MM.1S (cell line): ENCODE data around the gene NANOGP8.
A peak's percentile ranks its signal among the peaks of the same experiment; 100 is the strongest.

Experiments
- DNase-seq: peaks from one replicate; pipeline ENCODE4 v3.0.0-alpha.2; 2015
- H2AFZ ChIP-seq: fragments of 300-600 bp; sonication (generic); 2 replicates; pipeline ENCODE4 v1.6.0; 2016; ENCODE audit warnings: antibody characterized with exemption, low read length
- H3F3A ChIP-seq: fragments of 300-600 bp; sonication (generic); 2 replicates; pipeline ENCODE4 v1.6.1; 2016; ENCODE audit warnings: mild to moderate bottlenecking, antibody characterized with exemption, low read length, moderate library complexity, mixed read lengths; ENCODE audit not compliant: insufficient read depth
- H3K27ac ChIP-seq: fragments of 300-600 bp; sonication (generic); 2 replicates; pipeline ENCODE4 v1.5.1; 2016; ENCODE audit warnings: mild to moderate bottlenecking, low read length
- H3K27me3 ChIP-seq: fragments of 300-600 bp; sonication (generic); replicated peaks from 2 replicates; pipeline ENCODE4 v1.6.0; 2016; ENCODE audit warnings: low read length; ENCODE audit not compliant: insufficient read depth
- H3K36me3 ChIP-seq: fragments of 300-600 bp; sonication (generic); replicated peaks from 2 replicates; pipeline ENCODE4 v1.6.1; 2016; ENCODE audit warnings: mild to moderate bottlenecking, low read length, mixed read lengths; ENCODE audit not compliant: insufficient read depth
- H3K4me1 ChIP-seq: fragments of 300-600 bp; sonication (generic); 2 replicates; pipeline ENCODE4 v1.6.1; 2016; ENCODE audit warnings: low read length, mixed read lengths
- H3K4me2 ChIP-seq: fragments of 300-600 bp; sonication (generic); 2 replicates; pipeline ENCODE4 v1.6.0; 2016; ENCODE audit warnings: low read depth, low read length
- H3K4me3 ChIP-seq: fragments of 300-600 bp; sonication (generic); 2 replicates; pipeline ENCODE4 v1.5.1; 2016; ENCODE audit warnings: low read length, mixed read lengths
- H3K79me2 ChIP-seq: fragments of 300-600 bp; sonication (generic); 2 replicates; pipeline ENCODE4 v1.6.1; 2016; ENCODE audit warnings: mixed run types, low read length, mixed read lengths
- H3K9ac ChIP-seq: fragments of 300-600 bp; sonication (generic); 2 replicates; pipeline ENCODE4 v1.6.1; 2016; ENCODE audit warnings: low read length, mixed read lengths
- H3K9me2 ChIP-seq: fragments of 300-600 bp; sonication (generic); replicated peaks from 2 replicates; pipeline ENCODE4 v1.6.1; 2016; ENCODE audit warnings: mild to moderate bottlenecking, low read length, mixed read lengths; ENCODE audit not compliant: insufficient read depth
- H3K9me3 ChIP-seq: fragments of 300-600 bp; sonication (generic); replicated peaks from 2 replicates; pipeline ENCODE4 v1.6.1; 2016; ENCODE audit warnings: mild to moderate bottlenecking, low read length, mixed read lengths; ENCODE audit not compliant: insufficient read depth
- H4K20me1 ChIP-seq: fragments of 300-600 bp; sonication (generic); 2 replicates; pipeline ENCODE4 v1.6.1; 2016; ENCODE audit warnings: mild to moderate bottlenecking, low read length, moderate library complexity, mixed read lengths; ENCODE audit not compliant: insufficient read depth
- CTCF ChIP-seq: fragments of 300-600 bp; sonication (generic); IDR thresholded peaks from 2 replicates; pipeline ENCODE4 v1.5.1; 2016; ENCODE audit warnings: antibody characterized with exemption, low read length, mixed read lengths
- EZH2 ChIP-seq: fragments of 300-600 bp; sonication (generic); optimal IDR thresholded peaks from 2 replicates; pipeline ENCODE3; 2017; ENCODE audit warnings: low read depth, mild to moderate bottlenecking, antibody characterized with exemption, low read length, mixed read lengths
- EZH2phosphoT487 ChIP-seq: fragments of 300-600 bp; sonication (generic); IDR thresholded peaks from 2 replicates; pipeline ENCODE4 v1.6.1; 2018; ENCODE audit warnings: antibody characterized with exemption, low read length

The NANOGP8 gene

GRCh38 chr15:35061161-35061824 lies 23.8 kb downstream of the NANOGP8 start:
- TF ChIP-seq EZH2 (no peak), CTCF (no peak), EZH2phosphoT487 (no peak)
- Histone ChIP-seq H3K4me1 (peaks cover 31% of the 10 kb centered on the region), H2AFZ (no peak overlapping the region), H3F3A (peaks cover 28% of the 10 kb centered on the region), H4K20me1 (no peaks in the 10 kb centered on the region), H3K9me2 (no peaks in the 10 kb centered on the region), H3K9ac (no peak overlapping the region), H3K4me2 (no peak overlapping the region), H3K27me3 (no peaks in the 10 kb centered on the region), H3K4me3 (no peak overlapping the region), H3K27ac (peak overlapping the region; percentile 50; the same call in 1 of the 2 replicates), H3K9me3 (no peaks in the 10 kb centered on the region), H3K79me2 (no peaks in the 10 kb centered on the region), H3K36me3 (no peaks in the 10 kb centered on the region)
- DNase-seq: no peak

- no peaks in the 10 kb centered on the region for H3K36me3 ChIP-seq
- H3K79me2 ChIP-seq: no peaks in the 10 kb centered on the region
- no peak overlapping the region for H3K4me2 ChIP-seq
- H3K9me2 ChIP-seq: no peaks in the 10 kb centered on the region
- TF ChIP-seq EZH2 (no peak), CTCF (no peak), EZH2phosphoT487 (no peak)
- H4K20me1 ChIP-seq: no peaks in the 10 kb centered on the region
- H3K9ac ChIP-seq: no peak overlapping the region
- no peaks in the 10 kb centered on the region for H3K9me3 ChIP-seq
- H3K27ac ChIP-seq: no peak overlapping the region
- no peak for DNase-seq
- H3K27me3 ChIP-seq: no peaks in the 10 kb centered on the region
- peaks cover 31% of the 10 kb centered on the region for H3K4me1 ChIP-seq
- H3K4me3 ChIP-seq: no peak overlapping the region
- H3F3A ChIP-seq: peaks cover 28% of the 10 kb centered on the region
- H2AFZ ChIP-seq: no peak overlapping the region
Measured at GRCh38 chr15:35060591-35060990, 24.5 kb downstream of the NANOGP8 start.

GRCh38 chr15:35058534-35059054 lies 26.5 kb downstream of the NANOGP8 start:
- TF ChIP-seq EZH2phosphoT487: no peak
- TF ChIP-seq CTCF: no peak
- H3F3A ChIP-seq: peaks cover 28% of the 10 kb centered on the region

More at GRCh38 chr15:35058534-35059054, 26.5 kb downstream of the NANOGP8 start:
- H3K27ac ChIP-seq: peak overlapping the region; percentile 94
- peak overlapping the region; percentile 66 for H2AFZ ChIP-seq
- peak; percentile 55 for DNase-seq
- no peaks in the 10 kb centered on the region for H4K20me1 ChIP-seq
- H3K36me3 ChIP-seq: no peaks in the 10 kb centered on the region
- peaks cover 31% of the 10 kb centered on the region for H3K4me1 ChIP-seq
- peak overlapping the region; percentile 27 for H3K4me3 ChIP-seq
- no peaks in the 10 kb centered on the region for H3K9me2 ChIP-seq
- no peaks in the 10 kb centered on the region for H3K9me3 ChIP-seq
- no peaks in the 10 kb centered on the region for H3K27me3 ChIP-seq
- H3K79me2 ChIP-seq: no peaks in the 10 kb centered on the region
- peak overlapping the region; percentile 56 for H3K9ac ChIP-seq
- H3K4me2 ChIP-seq: peak overlapping the region; percentile 73
